Stimulated activated CD4-positive, alpha-beta T cell treated with anti-CD3 and anti-CD28 coated beads, TNF-alpha, amount 100 ng/mL, for 4 hours (primary cell): ENCODE measurements around the gene EFS.
"Not testable (repeated sequence)": the region's sequence is repeated elsewhere in the genome, so short reads cannot be mapped to it uniquely, and the experiment has no call there.

Experiments
- DNase-seq, 3 experiments: peaks; one replicate each; pipeline ENCODE4 v3.0.0-alpha.2; 2020; ENCODE audit warnings: low read depth in 3 of 3

Gene EFS

DNA sequence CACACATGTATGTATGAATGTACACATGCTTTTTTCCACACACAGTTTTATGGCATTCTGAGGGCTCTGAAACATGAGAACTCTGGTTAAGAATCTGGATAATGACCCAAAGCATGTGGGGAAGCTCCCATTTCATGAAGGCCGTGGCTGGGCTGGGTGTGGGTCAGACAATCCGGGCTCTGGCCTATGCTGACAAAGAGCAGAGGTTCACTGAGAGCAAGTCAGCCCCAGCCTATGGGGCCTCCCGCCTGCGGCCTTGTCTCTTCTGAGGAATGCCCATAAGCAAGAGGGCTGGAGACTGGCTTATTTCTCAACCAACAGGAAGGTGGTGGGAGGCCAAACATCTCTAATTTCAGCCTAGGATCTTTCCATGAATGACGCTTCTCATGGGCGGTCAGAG, 34.6 kb upstream of the EFS start:
- DNase-seq: no peak

DNA sequence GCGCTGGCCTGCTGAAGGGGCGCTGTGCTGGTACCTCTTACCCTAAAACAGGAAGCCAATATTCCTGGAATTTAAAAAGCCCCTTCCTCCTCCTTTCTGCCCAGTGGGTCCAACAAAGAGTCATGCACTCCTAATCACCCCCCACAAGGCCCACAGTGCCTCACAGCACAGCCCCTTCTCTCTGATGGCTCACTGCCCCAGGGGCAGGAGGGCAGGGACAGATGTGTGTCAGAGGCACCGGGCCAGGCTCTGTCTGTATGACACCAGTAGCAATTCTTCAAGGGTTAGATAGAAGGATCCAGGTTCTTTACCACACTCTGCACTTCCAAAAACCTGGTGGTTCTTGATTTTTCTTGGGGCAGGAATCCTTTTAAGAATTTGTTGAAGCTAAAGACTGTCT, 34.2 kb upstream of the EFS start:
- no peak for DNase-seq

DNA sequence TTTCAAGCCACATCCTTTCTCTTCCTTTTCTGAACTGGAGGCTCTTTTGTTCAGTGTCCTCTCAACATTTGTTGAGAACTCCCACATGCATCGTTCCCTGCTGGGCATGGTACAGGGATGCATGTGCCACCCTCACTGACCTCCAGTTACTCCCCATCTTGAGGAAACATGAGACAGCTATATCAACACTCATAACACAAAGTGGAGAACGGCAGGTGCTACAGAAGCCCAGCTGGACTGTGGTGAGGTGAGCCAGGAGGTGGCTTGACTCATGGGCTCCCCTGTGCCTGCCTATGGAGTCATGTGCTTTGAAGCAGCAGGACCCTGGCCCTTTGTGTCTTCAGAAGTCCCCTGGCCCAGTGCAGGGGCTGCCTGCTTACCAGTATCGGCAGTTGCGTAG, 33.4 kb upstream of the EFS start:
- DNase-seq: no peak

DNA sequence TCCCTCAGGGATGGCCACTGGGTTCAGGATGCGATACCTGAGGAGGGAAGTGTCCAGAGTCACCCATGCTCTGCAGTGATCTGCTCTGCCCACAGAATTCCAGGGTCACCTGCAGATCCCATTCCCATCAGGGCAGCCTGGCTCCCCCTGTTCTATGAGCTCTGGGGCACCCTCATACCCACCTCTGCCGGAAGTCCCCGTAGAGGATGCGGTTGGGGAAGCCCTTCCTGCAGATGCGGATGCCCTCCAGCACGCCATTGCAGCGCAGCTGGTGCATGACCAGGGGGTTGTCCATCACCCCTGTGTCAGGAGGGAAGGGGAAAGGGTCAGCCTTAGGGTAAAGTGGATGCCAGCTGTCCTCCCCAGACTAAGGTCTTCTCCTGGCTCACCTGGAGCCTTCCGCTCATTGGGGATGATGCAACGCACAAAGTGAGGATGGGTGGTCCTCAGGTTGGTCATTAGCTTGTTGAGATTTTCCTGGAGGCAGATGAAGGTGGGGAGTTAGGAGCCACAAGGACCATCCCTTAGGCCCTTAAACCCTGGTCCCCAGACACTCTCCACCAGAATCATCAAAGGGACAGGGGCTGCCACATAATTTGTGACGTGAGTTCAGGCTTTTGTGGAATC, 31.9 kb upstream of the EFS start:
- DNase-seq: no peak

DNA sequence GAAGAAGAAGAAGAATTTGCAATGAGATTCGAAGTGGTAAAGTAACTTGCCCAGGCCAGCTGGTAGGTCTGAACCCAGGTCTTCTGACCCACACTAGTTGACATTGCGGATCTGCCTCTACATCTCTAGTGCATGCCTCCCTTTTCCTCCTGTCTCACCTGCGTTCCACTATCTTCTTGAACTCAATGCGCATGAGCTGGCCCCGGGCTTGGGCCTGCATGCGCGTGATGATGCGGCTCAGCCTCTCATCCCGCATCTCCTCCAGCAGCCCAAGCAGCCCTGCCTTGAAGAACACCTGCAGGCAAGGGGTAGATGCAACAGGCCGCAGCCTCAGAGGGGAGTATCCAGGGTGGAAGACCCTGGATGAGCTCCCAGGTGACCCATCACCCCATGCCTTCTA, 31.2 kb upstream of the EFS start:
- DNase-seq: no peak

DNA sequence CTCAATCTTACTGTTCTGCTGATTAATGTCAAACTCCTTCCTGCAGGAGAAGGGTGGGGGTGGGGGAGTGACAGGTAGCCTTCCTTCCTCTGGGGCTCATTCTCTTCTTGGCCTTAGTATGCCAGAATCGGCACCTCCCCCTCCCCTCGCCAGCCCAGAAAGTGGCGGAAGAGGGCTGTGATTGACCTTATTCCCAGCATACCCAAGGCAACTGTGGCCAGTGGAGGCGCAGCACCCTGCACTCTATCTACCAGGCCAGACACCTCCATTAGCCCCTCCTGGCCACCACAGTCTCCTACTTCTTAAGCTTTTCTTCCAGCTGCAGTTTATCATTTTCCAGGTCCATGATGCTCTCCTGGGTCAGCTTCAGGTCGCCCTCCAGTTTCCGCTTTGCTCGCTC, 27.6 kb upstream of the EFS start:
- no peak for DNase-seq

DNA sequence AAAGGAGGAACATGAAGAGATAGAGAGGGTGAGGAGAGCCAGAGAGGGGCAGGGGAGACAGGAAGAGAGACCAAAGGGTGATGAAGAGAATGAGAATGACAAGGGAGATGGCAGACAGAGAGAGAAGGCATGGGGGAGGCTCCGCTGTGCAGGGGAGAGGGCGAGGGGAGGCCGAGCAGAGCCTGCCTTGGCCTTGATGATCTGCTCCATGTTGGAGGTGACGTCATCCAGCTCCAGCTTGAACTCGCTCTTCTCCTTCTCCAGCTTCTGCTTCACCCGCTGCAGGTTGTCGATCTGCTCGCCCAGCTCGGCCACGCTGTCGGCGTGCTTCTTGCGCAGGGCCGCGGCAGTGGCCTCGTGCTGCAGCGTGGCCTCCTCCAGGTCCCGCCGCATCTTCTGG, 24.9 kb upstream of the EFS start:
- not testable (repeated sequence) for DNase-seq

DNA sequence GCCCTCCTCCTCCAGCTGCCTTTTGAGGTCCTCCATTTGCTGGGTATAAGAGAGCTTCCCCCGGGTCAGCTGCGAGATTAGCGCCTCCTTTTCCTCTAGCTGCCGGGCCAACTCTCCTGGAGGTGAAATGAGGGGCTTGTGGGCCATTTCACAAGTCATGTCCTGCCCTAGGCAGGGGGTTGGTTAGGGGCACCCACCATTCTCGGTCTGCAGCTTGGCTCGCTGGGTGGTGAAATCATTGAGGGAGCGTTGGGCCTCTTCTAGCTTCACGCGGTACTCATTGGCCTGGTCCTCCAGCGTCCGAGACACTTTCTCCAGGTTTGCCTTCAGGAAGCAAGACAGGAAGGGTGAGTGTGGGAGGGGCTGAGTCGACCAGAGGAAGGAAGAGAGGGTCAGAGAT, 24.4 kb upstream of the EFS start:
- no peak for DNase-seq

DNA sequence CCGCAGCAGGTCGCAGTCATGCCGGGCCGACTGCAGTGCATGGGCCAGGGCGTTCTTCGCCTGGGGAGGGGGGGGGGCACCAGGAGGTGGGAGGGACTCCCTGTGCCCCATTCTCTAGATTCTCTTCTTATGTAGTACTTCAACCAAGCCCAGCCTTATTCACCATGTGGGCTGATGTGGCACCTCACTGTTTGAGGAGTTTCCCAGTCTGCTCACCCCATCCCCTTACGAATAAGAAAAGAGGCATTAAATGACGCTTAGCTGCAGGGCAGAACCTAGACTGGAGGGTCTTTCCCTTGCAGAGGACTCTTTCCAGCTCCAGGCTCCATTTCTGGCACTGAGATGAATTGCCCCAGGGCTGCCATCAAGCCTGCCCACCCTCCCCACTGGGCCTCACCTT, 24.0 kb upstream of the EFS start:
- no peak for DNase-seq

DNA sequence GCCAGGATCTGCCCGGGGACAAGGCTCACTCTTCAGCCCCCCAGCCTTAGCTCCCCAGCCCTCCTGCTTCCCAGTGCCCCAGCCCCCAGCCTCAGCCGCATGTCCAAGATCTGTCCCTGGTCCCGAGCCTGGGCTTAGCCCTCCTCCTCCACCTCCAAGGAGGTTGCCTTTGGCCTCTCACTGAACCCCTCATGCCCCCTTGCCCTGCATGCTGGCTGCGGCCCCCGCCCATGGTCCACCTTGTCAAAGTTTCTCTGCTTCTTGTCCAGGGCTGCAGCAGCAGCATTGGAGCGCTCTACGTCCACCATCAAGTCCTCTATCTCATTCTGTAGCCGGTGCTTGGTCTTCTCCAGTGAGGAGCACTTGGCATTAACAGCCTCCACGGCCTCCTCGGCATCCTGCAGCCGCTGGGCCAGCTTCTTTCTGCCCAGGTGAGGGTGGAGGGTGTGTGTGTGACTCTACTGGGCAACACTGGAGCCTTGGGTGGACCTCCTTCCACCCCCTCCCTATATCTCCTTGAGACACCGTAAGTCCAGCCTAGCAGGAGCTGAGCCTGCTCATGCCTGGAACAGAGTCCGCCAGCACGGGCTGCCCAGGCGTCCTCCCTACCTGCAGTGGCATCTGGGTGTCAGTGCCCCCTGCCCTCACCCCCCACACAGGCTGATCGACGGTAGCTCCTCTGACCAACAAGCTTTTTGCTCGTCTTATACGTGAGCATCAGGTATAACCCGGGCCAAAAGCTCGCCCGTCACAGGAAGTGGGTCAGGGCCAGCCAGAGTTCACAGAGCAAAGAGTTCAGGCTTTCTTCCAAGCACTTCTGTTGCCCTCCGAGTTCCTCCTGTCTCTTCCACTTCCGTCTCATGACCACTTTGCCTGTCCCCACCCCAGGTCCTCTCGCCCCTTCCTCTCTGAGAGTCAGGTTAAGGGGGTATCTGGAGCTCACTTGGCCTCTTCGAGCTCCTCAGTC, 23.2 kb upstream of the EFS start:
- DNase-seq: no peak

DNA sequence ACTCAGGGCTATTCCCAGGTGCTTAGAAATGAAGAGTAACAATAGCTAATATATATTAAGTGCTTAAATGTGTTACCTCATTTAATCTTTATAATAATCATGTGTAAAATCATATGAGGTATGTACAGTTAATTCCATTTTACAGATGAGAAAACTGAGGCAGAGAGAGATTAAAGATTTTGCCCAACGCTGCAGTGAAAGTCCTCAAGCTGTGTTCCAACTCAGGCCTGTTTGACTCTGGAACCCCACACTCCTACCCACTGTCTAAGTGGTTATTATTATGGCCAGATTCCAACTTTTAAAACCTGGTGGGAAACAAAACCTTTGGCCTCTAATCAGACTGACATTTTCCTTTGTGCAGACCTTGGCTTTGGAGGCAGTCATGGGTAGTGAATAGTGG, 22.0 kb upstream of the EFS start:
- DNase-seq: no peak

DNA sequence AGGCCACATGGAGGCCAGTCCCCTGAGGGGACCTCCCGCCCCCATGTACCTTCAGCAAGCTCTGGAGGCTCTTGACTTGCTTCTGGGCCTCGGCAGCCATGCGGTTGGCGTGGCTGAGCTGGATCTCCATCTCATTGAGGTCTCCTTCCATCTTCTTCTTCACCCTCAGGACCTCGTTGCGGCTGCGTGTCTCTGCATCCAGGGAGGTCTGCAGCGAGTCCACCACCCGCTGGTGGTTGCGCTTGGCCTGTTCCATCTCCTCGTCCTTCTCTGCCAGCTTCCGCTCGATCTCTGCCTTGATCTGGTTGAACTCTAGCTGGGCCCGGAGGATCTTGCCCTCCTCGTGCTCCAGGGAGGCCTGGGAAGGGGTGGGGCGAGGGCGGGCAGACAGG, 21.3 kb upstream of the EFS start:
- not testable (repeated sequence) for DNase-seq

DNA sequence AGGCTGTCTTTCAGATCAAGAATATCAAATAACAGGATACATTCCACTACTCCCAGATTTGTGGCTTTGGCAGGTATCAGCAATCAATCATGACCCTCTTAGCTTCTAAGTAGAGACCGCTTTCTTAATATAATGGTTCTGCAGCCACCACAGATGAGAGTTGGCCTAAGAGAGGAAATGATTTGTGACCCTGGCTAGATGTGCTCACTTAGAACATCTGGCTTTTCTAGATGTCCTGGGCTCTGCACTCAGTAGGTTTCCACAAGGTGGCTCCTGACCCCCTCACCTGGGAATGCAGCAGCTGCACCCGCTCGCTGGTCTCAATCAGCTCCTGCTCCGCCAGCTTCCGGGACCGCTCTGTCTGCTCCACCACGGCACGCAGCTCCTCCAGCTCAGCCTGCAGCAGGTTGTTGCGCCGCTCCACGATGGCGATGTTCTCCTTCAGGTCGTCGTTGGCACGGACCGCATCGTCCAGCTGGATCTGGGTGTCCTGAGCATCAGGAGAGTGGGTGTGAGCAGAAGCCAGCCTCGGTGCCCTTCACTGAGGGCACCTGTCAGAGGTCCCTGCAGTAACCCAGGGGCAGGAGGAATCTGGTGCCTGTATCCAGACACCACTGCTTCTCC, 20.8 kb upstream of the EFS start:
- no peak for DNase-seq

DNA sequence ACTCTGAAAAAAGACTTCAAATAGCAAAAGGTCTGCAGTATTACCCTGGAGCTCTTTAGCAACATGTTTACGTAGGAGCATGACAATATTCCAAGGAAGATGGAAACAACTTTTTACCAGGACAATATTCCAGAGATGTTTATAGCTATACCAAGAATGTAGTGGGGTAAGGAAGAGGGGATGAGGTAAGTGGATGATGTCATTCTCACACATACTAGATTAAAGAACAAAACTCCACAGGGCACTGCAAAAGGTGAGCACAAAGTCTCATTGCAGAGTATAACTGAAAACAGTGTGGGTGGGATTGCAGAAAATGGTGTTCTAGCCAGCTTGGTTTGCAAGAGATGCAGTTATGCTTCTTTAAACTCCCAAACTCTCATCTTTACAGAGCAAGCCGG, 20.3 kb upstream of the EFS start:
- DNase-seq: no peak

DNA sequence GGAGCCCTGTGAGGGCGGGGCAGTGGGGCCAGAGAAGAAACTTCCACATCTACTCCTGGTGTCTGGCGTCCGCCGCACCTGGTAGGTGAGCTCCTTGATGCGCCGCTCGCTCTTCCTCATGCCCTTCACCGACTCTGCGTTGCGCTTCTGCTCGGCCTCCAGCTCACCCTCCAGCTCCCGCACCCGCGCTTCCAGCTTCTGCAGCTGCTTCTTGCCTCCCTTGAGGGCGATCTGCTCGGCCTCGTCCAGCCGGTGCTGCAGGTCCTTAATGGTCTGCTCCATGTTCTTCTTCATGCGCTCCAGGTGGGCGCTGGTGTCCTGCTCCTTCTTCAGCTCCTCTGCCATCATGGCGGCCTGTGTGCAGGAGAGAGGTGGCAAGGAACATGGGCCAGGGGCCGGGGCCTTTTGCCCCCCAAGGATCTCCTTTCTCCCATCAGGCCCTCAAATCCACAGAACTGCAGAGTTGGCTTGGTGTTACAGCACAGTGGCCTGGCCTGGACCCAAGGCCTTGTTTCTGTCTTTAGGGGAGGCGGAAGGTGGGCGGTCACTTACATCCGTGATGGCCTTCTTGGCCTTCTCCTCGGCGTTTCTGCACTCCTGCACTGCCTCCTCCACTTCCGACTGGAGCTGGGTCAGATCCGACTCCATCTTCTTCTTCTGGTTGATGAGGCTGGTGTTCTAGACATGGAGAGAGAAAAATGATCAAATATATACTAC, 19.6 kb upstream of the EFS start:
- DNase-seq: no peak

DNA sequence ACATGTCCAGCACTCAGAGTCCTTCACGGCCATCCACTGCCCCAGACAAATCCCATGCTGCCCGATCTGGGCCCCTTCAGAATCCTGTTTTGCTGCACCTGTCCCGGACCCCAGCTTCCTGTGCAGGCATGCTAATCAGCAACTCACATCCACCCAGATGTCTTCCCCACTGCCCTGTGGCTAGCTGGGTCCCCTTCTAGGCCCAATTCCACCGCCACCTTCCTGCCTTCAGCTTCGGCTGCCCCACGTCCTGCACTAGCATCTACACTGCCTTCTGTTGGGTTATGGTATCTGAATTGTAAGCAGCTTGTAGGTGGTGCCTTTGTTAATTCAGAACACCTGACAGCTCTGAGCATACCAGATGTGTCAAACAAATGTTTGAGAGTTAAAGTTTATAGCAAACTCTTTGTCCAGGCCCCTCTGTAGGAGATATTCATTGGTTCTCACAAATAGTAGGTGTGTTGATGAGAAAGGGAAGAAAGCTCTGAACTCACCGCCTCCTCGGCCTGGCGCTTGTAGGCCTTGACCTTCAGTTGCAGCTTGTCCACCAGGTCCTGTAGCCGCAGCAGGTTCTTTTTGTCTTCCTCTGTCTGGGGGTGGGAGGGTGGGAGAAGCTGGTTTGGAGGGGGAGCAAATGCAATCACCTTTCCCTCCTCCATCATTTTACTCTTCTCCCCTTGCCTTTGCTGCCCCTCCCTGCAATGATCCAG, 17.9 kb upstream of the EFS start:
- DNase-seq: no peak

DNA sequence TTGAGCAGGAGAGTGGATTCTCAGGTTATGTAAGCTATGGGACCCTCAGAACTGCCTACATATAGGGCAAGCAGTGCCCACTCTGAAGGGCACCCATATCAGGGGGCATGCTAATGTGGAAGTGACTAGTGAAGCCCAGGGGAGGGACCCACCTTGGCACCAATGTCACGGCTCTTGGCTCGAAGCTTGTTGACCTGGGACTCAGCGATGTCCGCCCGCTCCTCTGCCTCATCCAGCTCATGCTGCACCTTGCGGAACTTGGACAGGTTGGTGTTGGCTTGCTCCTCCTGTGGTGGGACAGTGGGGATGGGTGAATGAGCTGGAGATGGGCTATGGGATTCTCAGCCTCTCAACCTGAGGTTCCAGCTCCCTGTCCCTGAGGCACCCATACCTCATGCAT, 17.3 kb upstream of the EFS start:
- no peak for DNase-seq

DNA sequence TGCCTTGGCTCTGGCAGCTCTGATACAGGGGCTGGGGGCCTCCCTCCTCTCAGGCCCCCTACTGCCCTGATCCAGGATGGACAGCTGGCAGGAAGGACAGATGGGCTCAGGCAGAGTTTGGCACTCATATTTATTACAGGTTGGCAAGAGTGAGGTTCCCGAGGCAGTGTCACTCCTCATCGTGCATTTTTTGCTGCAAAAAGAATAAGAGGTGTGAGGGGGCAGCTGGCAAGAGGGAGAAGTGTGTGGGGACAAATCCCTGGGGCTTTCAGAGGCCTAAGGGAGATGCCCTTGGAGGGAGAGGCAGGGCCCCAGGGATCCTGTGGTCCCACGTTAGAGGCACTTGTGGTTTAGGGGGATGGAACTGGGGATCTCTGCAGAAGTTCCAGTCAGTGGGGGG, 16.9 kb upstream of the EFS start:
- DNase-seq: no peak

DNA sequence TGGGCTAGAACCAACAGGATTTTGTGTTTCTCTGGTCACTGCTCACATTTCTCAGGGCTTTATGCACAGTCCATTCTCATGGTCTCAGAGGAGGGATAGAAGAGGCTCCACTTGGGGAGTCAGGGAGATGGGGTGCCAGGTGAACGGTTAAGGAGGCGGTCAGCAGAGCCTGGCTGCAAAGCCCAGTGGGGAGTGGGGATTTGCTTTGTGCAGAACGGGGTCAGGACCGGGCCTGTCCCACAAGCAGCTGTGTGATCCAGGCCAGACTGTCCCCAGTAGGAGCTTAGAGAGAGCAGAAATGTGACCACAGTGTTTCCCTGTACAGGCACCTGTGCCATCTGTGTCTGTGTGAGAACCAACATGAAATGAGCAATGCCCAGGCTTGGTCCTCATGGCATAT, 16.0 kb upstream of the EFS start:
- no peak for DNase-seq

DNA sequence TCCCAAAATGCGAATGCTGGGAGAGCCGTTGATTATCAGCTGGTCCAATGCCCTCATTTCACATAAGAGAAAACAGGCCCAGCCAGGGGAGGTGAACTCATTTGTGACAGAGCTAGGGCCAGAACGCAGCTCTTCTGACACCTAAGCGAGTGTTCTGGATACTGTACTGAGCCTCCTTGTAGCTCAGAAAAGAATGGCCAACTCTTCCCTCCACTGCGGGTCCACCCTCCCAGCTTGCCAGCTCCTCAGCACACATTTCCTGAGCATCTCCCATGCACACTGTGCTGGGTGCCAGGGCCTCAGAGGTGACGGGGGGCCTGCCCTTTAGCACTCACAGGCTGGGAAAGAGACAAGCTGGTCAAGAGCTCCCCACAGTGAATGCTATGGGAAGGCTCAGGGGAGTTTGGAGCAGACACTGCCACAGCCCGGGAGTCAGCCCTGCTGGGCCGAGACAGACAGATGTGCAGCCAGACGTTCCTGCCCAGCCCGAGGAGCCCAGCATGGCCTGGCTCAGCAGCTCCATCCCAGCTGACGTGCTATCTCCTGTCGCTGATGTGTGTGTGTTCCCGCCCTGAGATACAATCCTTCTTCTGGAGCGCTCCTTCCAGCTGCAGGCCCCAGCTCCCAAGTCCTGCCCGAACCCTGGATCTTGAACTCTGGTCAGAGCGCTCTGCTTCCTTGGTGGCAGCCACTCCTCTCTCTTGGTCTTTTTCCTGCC, 15.4 kb upstream of the EFS start:
- no peak for DNase-seq
